IMR-90 (cell line): ENCODE measurements around the gene S100A8. TPM values are rescaled to one million over a fixed set of nuclear protein-coding genes. Genes with fewer than 3 reads are reported as not detected.

Experiments
- ATAC-seq: fragments of 200-7000 bp; cut with Tn5 transposase; 2 replicates; pipeline ENCODE4 v1.9.1; 2020; ENCODE audit warnings: low read depth, mild to moderate bottlenecking, moderate library complexity
- BruUV-seq: library from RNA; stranded (reverse); fragments of 400-500 nt; replicated peaks from 2 replicates; lab custom pipeline; 2021; lab: Mats Ljungman, UMichigan
- CTCF ChIA-PET: fragments of 300-600 bp; formaldehyde crosslinking; extraction: SDS; loops from one replicate; lab custom pipeline; 2021; ENCODE audit warnings: antibody characterized with exemption; lab: Yijun Ruan, JAX
- POLR2A ChIA-PET: fragments of 300-600 bp; sonication (Branson Sonifier 250); formaldehyde crosslinking; loops from one replicate; lab custom pipeline; 2022; ENCODE audit warnings: antibody characterized with exemption; ENCODE audit not compliant: unreplicated experiment; lab: Charles Lee
- DNase-seq: peaks from one replicate; pipeline ENCODE4 v3.0.0; 2013
- H2AFZ ChIP-seq: replicated peaks from 2 replicates; pipeline ENCODE3; 2013; ENCODE audit warnings: low read length, mild to moderate bottlenecking; ENCODE audit not compliant: poor library complexity
- H2AK5ac ChIP-seq: 2 replicates; pipeline ENCODE4 v1.6.1; 2013; ENCODE audit warnings: low read depth, low read length, inconsistent platforms
- H2AK9ac ChIP-seq: replicated peaks from 2 replicates; pipeline ENCODE3; 2013; ENCODE audit warnings: mild to moderate bottlenecking, low read depth, low read length, moderate library complexity; ENCODE audit not compliant: poor library complexity
- H2BK120ac ChIP-seq: 2 replicates; pipeline ENCODE4 v1.6.1; 2013; ENCODE audit warnings: low read depth, low read length, inconsistent platforms
- H2BK15ac ChIP-seq: 3 replicates; pipeline ENCODE4 v1.6.1; 2013; ENCODE audit warnings: low read depth, low read length, inconsistent platforms
- H2BK20ac ChIP-seq: 2 replicates; pipeline ENCODE4 v1.6.1; 2013; ENCODE audit warnings: low read depth, mild to moderate bottlenecking, inconsistent platforms, low read length, moderate library complexity
- H2BK5ac ChIP-seq: 2 replicates; pipeline ENCODE4 v1.6.1; 2013; ENCODE audit warnings: mild to moderate bottlenecking, low read depth, low read length, inconsistent platforms; ENCODE audit not compliant: poor library complexity, severe bottlenecking
- H3K14ac ChIP-seq: replicated peaks from 2 replicates; pipeline ENCODE4 v1.6.1; 2013; ENCODE audit warnings: low read depth, low read length, inconsistent platforms
- H3K18ac ChIP-seq: 2 replicates; pipeline ENCODE4 v1.6.1; 2013; ENCODE audit warnings: low read depth, low read length, control low read depth
- H3K23ac ChIP-seq: 2 replicates; pipeline ENCODE4 v1.6.1; 2013; ENCODE audit warnings: low read depth, low read length, inconsistent platforms
- H3K27ac ChIP-seq: 2 replicates; pipeline ENCODE4 v1.5.1; 2013; ENCODE audit warnings: mild to moderate bottlenecking, control low read depth, low read length; ENCODE audit not compliant: insufficient read depth
- H3K27me3 ChIP-seq: 2 replicates; pipeline ENCODE4 v1.6.1; 2013; ENCODE audit warnings: low read length; ENCODE audit not compliant: control insufficient read depth, insufficient read depth
- H3K36me3 ChIP-seq: 2 replicates; pipeline ENCODE4 v1.6.1; 2013; ENCODE audit warnings: low read length, mixed read lengths; ENCODE audit not compliant: control insufficient read depth, insufficient read depth
- H3K4ac ChIP-seq: 2 replicates; pipeline ENCODE4 v1.6.1; 2013; ENCODE audit warnings: low read depth, low read length, inconsistent platforms
- H3K4me1 ChIP-seq: 2 replicates; pipeline ENCODE4 v1.6.1; 2013; ENCODE audit warnings: low read length, mixed read lengths; ENCODE audit not compliant: control insufficient read depth, insufficient read depth
- H3K4me2 ChIP-seq: 2 replicates; pipeline ENCODE4 v1.6.1; 2013; ENCODE audit warnings: low read depth, mild to moderate bottlenecking, control low read depth, low read length, moderate library complexity
- H3K4me3 ChIP-seq: 2 replicates; pipeline ENCODE4 v1.5.1; 2013; ENCODE audit warnings: low read depth, mild to moderate bottlenecking, control low read depth, low read length, moderate library complexity; ENCODE audit not compliant: insufficient read depth
- H3K56ac ChIP-seq: 2 replicates; pipeline ENCODE4 v1.6.1; 2013; ENCODE audit warnings: low read length, inconsistent platforms; ENCODE audit not compliant: insufficient read depth; ENCODE audit errors: extremely low read depth
- H3K79me1 ChIP-seq, 2 experiments: 2 replicates each; pipeline ENCODE4 v1.6.1; 2013; ENCODE audit warnings: low read length in 2 of 2, inconsistent platforms in 1 of 2, low read depth in 1 of 2
- H3K9ac ChIP-seq: 2 replicates; pipeline ENCODE4 v1.6.1; 2013; ENCODE audit warnings: low read depth, low read length, control low read depth
- H3K9me1 ChIP-seq: 2 replicates; pipeline ENCODE4 v1.6.1; 2013; ENCODE audit warnings: low read length, inconsistent platforms; ENCODE audit not compliant: insufficient read depth
- H3K9me3 ChIP-seq: 2 replicates; pipeline ENCODE4 v1.6.1; 2013; ENCODE audit warnings: low read length; ENCODE audit not compliant: control insufficient read depth, insufficient read depth
- H4K20me1 ChIP-seq: 2 replicates; pipeline ENCODE4 v1.6.1; 2013; ENCODE audit warnings: low read length, inconsistent platforms; ENCODE audit not compliant: insufficient read depth
- H4K5ac ChIP-seq: 2 replicates; pipeline ENCODE4 v1.6.1; 2013; ENCODE audit warnings: mild to moderate bottlenecking, low read depth, low read length, control low read depth
- H4K8ac ChIP-seq, 2 experiments: 2 replicates each; pipeline ENCODE4 v1.6.1; 2013; ENCODE audit warnings: low read depth in 2 of 2, low read length in 2 of 2, control low read depth in 1 of 2, inconsistent platforms in 1 of 2
- H4K91ac ChIP-seq: 2 replicates; pipeline ENCODE4 v1.6.1; 2013; ENCODE audit warnings: low read depth, low read length, inconsistent platforms; ENCODE audit not compliant: insufficient read depth
- CHD1 ChIP-seq: IDR thresholded peaks from 2 replicates; pipeline ENCODE4 v1.6.1; 2012; ENCODE audit warnings: low read depth, low read length, improper control_type of control experiment
- FOS ChIP-seq: fragments of 150-350 bp; IDR thresholded peaks from 2 replicates; pipeline ENCODE4 v1.6.1; 2016; ENCODE audit warnings: low read depth, low read length
- MAFK ChIP-seq: IDR thresholded peaks from 2 replicates; pipeline ENCODE4 v1.6.1; 2012; ENCODE audit warnings: low read depth, low read length, improper control_type of control experiment
- MAZ ChIP-seq: IDR thresholded peaks from 2 replicates; pipeline ENCODE4 v1.6.1; 2012; ENCODE audit warnings: low read depth, mild to moderate bottlenecking, low read length, improper control_type of control experiment, moderate library complexity, borderline replicate concordance
- MXI1 ChIP-seq: IDR thresholded peaks from 2 replicates; pipeline ENCODE4 v1.6.1; 2012; ENCODE audit warnings: low read depth, mild to moderate bottlenecking, low read length, moderate library complexity, borderline replicate concordance
- RAD21 ChIP-seq: IDR thresholded peaks from 2 replicates; pipeline ENCODE4 v1.6.1; 2012; ENCODE audit warnings: low read length, improper control_type of control experiment
- RFX5 ChIP-seq: IDR thresholded peaks from 2 replicates; pipeline ENCODE4 v1.8.0; 2012; ENCODE audit warnings: low read depth, mild to moderate bottlenecking, low read length, moderate library complexity
- SMC3 ChIP-seq: fragments of 150-350 bp; IDR thresholded peaks from 2 replicates; pipeline ENCODE4 v1.6.1; 2016; ENCODE audit warnings: low read depth, mild to moderate bottlenecking, antibody characterized with exemption, low read length, moderate library complexity
- WGBS, 2 experiments: methylation state at CpG; one replicate each; pipeline versions ENCODE4 v1.1.5 to v1.1.7; 2013; ENCODE audit warnings: missing lambda C conversion rate in 2 of 2; ENCODE audit not compliant: insufficient read length in 1 of 2; ENCODE audit errors: extremely low coverage in 2 of 2; 5-methylcytosine and 5-hydroxymethylcytosine counted together
- dilution Hi-C: fragments of 300-500 bp; cut with HindIII; formaldehyde crosslinking; loops from one replicate; pipeline ENCODE4 v1.14.3; 2018; ENCODE audit warnings: low sequenced_read_pairs; ENCODE audit not compliant: unreplicated experiment
- in situ Hi-C: fragments of 300-500 bp; cut with MboI; formaldehyde crosslinking; loops from 3 replicates; pipeline ENCODE4 v1.14.3; 2019; ENCODE audit warnings: low sequenced_read_pairs, inconsistent platforms, mixed read lengths
- intact Hi-C: fragments of 100-400 bp; cut with micrococcal nuclease; formaldehyde crosslinking; loops from 2 replicates; pipeline ENCODE4 v1.10.0; 2022
- polyA plus RNA-seq, 3 experiments: library from polyadenylated mRNA; depleted of rRNA; stranded (reverse); fragments of >200 nt; gene quantifications; 2 replicates each; pipeline ENCODE4 v1.2.3, GENCODE V29; 2012; ENCODE audit warnings: low replicate concordance in 1 of 3
- total RNA-seq: library from RNA; depleted of rRNA; stranded (reverse); fragments of >200 nt; gene quantifications from 2 replicates; pipeline ENCODE4 v1.2.3, GENCODE V29; 2012
- TF ChIP-seq, protein P1 (sequence below): fragments of 150-350 bp; IDR thresholded peaks from 2 replicates; pipeline ENCODE4 v1.6.1; 2016; ENCODE audit warnings: low read depth, mild to moderate bottlenecking, low read length, moderate library complexity, borderline replicate concordance

S100A8 gene
- total and polyA plus RNA-seq, 2 of the 4 experiments (the other 2 are of a cell fraction), result not detected

DNA sequence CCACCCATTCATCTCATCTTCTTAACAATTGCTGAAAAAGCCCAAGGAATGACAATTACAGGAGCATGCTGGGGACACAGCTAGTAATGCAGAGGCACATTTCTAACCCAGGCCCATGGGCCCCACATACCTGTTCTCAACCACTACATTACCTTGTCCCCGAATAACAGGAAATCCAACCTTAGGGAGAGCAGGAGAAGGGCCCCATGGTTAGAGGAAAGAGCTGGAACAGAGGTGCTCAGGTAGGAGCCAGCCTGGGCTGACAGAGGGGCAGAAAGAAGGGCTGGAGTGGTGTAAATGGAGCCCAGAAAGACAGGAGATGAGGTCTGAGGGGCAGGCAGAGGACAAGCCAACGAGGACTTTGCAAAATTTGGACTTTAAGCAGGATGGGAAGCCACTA lies 11.4 kb upstream of the S100A8 start:
- Histone ChIP-seq H3K27me3 (peaks cover 4% of the 10 kb centered on the region; the same call in 1 of the 2 replicates), H3K56ac (no peak overlapping the region), H3K9me1 (no peaks in the 10 kb centered on the region), H2BK20ac (no peak overlapping the region), H3K36me3 (no peaks in the 10 kb centered on the region), H2BK15ac (no peak overlapping the region), H4K5ac (no peak overlapping the region), H4K20me1 (no peaks in the 10 kb centered on the region), H3K27ac (no peak overlapping the region), H2AK9ac (no peak overlapping the region), H4K91ac (no peak overlapping the region), H3K14ac (no peak overlapping the region), H3K9me3 (no peaks in the 10 kb centered on the region), H2AFZ (no peak overlapping the region), H3K79me1 (no peaks in the 10 kb centered on the region), H3K4ac (no peak overlapping the region), H2BK5ac (no peak overlapping the region), H2AK5ac (no peak overlapping the region), H3K4me1 (no peaks in the 10 kb centered on the region), H4K8ac (no peak overlapping the region), H3K18ac (no peak overlapping the region), H3K23ac (no peak overlapping the region), H3K4me2 (no peak overlapping the region), H3K9ac (no peak overlapping the region), H2BK120ac (no peak overlapping the region), H3K4me3 (no peak overlapping the region)
- CTCF ChIA-PET, result no interaction called here
- no TSS peak for BruUV-seq
- dilution Hi-C loops (no loop called here), in situ Hi-C loops (no loop called here), intact Hi-C loops (no loop called here)
- ATAC-seq (no peak), DNase-seq (no peak)
- WGBS, 2 experiments, result no CpG with 5 or more reads among the region's 2 CpGs
- POLR2A ChIA-PET, result no interaction called here
- TF ChIP-seq MAZ (no peak), RFX5 (no peak), MAFK (no peak), SMC3 (no peak), MXI1 (no peak), CHD1 (no peak), FOS (no peak), RAD21 (no peak)
- TF ChIP-seq, protein P1, sequence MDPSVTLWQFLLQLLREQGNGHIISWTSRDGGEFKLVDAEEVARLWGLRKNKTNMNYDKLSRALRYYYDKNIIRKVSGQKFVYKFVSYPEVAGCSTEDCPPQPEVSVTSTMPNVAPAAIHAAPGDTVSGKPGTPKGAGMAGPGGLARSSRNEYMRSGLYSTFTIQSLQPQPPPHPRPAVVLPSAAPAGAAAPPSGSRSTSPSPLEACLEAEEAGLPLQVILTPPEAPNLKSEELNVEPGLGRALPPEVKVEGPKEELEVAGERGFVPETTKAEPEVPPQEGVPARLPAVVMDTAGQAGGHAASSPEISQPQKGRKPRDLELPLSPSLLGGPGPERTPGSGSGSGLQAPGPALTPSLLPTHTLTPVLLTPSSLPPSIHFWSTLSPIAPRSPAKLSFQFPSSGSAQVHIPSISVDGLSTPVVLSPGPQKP, result no peak
